Spleen (tissue), 11 donors: ENCODE results near the gene AKT3. TPM values are rescaled to one million over a fixed set of nuclear protein-coding genes. Genes with fewer than 3 reads are reported as not detected.

Experiments
- DNase-seq: peaks from one replicate; pipeline ENCODE4 v3.0.0-alpha.2; 2020
- H3K27ac ChIP-seq, 8 donors: fragments of 200-600 bp; sonication (generic) in 7 of 8; 1 replicate in 4 of 8; 2 replicates in 4 of 8; pipeline versions ENCODE4 v1.5.0 to v1.8.0; 2016 to 2021; ENCODE audit warnings: inconsistent platforms in 4 of 8, mild to moderate bottlenecking in 4 of 8, moderate library complexity in 1 of 8
- H3K27me3 ChIP-seq, 7 donors: fragments of 200-600 bp; sonication (generic) in 6 of 7; replicated peaks in 1 of 7; 1 replicate in 4 of 7; 2 replicates in 3 of 7; pipeline versions ENCODE4 v1.5.0 to v1.8.0; 2016 to 2021; ENCODE audit warnings: inconsistent platforms in 3 of 7, mild to moderate bottlenecking in 1 of 7
- H3K36me3 ChIP-seq, 6 donors: fragments of 200-600 bp; sonication (generic) in 5 of 6; 1 replicate in 4 of 6; 2 replicates in 2 of 6; pipeline versions ENCODE4 v1.5.0 to v1.8.0; 2016 to 2021; ENCODE audit warnings: inconsistent platforms in 2 of 6
- H3K4me1 ChIP-seq, 6 donors: fragments of 200-600 bp; sonication (generic) in 5 of 6; 1 replicate in 3 of 6; 2 replicates in 3 of 6; pipeline versions ENCODE4 v1.5.0 to v1.8.0; 2016 to 2021; ENCODE audit warnings: inconsistent platforms in 3 of 6
- H3K4me3 ChIP-seq, 8 donors: fragments of 200-600 bp; sonication (generic) in 7 of 8; 1 replicate in 4 of 8; 2 replicates in 4 of 8; pipeline versions ENCODE4 v1.5.0 to v1.8.0; 2016 to 2021; ENCODE audit warnings: inconsistent platforms in 4 of 8, mild to moderate bottlenecking in 4 of 8, moderate library complexity in 2 of 8
- H3K9me3 ChIP-seq, 8 donors: fragments of 200-600 bp; sonication (generic) in 7 of 8; 1 replicate in 4 of 8; 2 replicates in 4 of 8; pipeline versions ENCODE4 v1.5.0 to v1.8.0; 2016 to 2021; ENCODE audit warnings: inconsistent platforms in 4 of 8
- CTCF ChIP-seq, 11 experiments: fragments of 200-600 bp in 7 of 11; fragments of 450-650 bp in 4 of 11; sonication (generic) in 4 of 11; IDR thresholded peaks in 8 of 11; conservative IDR thresholded peaks in 3 of 11; 1 replicate in 7 of 11; 2 replicates in 4 of 11; pipeline versions ENCODE4 v1.4.0 to v1.8.0; 2016 to 2021; ENCODE audit warnings: antibody characterized with exemption in 11 of 11, inconsistent platforms in 4 of 11, mild to moderate bottlenecking in 1 of 11
- POLR2A ChIP-seq, 3 donors: fragments of 450-650 bp; IDR thresholded peaks; one replicate each; pipeline ENCODE4 v1.5.1; 2017; ENCODE audit warnings: antibody characterized with exemption in 3 of 3, mild to moderate bottlenecking in 1 of 3
- POLR2AphosphoS5 ChIP-seq, 3 donors: sonication (generic); formaldehyde crosslinking; IDR thresholded peaks; one replicate each; pipeline ENCODE4 v1.5.1; 2017; ENCODE audit warnings: antibody characterized with exemption in 3 of 3
- WGBS, 5 donors: extraction: QIAGEN DNeasy Blood & Tissue Kit in 3 of 5; methylation state at CpG; one replicate each; pipeline versions ENCODE4 v1.1.5 to v1.1.7; 2013 to 2018; 5-methylcytosine and 5-hydroxymethylcytosine counted together
- intact Hi-C: fragments of 100-400 bp; cut with DNase I; formaldehyde crosslinking; loops from one replicate; pipeline ENCODE4 v1.15.0; 2023; ENCODE audit warnings: low total_unique reads
- polyA plus RNA-seq, 3 donors: library from polyadenylated mRNA; stranded (reverse); fragments of 200-250 nt; gene quantifications; one replicate each; pipeline ENCODE4 v1.2.1, GENCODE V29; 2013
- total RNA-seq, 7 donors: library from RNA; depleted of rRNA in 3 of 7; stranded (reverse); fragments of >200 nt in 3 of 7; fragmentation: NEBNext Ultra II Directional in 4 of 7; extraction: Animal tissue kit (Norgen Biotek cat#: 25700) in 4 of 7; gene quantifications; one replicate each; pipeline versions ENCODE4 v1.1.0 to v1.2.1, GENCODE V29; 2016 to 2021
- donor health status: healthy with polysubstance abuse.
- donor health status: DM: no; HTN: no; CAD: no; lungs with moderate emphysema.
- donor health status: DM: no; HTN: no; CAD: no.
- donor health status: Bipolar disorder and iron deficiency.
- donor health status: healthy.
- donor health status: DM: no; HTN: no; CAD: no.
- donor health status: DM: yes; HTN: yes; CAD: no.

AKT3 gene
- total and polyA plus RNA-seq, 10 donors, result 4.3 to 91.3 (median 46.4) TPM

GRCh38 chr1:243791586-243792267 is 58.3 kb downstream of the AKT3 start:
- Histone ChIP-seq H3K27ac (peak overlapping the region in 6 of 8 donors; percentile 9 to 65 (median 61)), H3K36me3 (no peaks in the 10 kb centered on the region), H3K4me1 (peaks cover 11 to 65% (median 28%) of the 10 kb centered on the region in 6 donors), H3K4me3 (no peak overlapping the region), H3K27me3 (no peaks in the 10 kb centered on the region), H3K9me3 (no peaks in the 10 kb centered on the region)
- DNase-seq, result no peak
- 55 to 66% (median 62%) methylated on average over 4 of the region's 4 CpGs for WGBS, 5 donors
- TF ChIP-seq POLR2AphosphoS5 (IDR thresholded peaks at IDR 0.05) (no peak), CTCF (IDR thresholded peaks at IDR 0.05 in 8 of 11, conservative IDR thresholded peaks at IDR 0.05 in 3 of 11) (no peak), POLR2A (IDR thresholded peaks at IDR 0.05) (no peak)
- intact Hi-C loops, result no loop called here

GRCh38 chr1:243790404-243790803 is 59.6 kb downstream of the AKT3 start:
- H3K36me3 ChIP-seq, result no peaks in the 10 kb centered on the region
- no peak for DNase-seq
- H3K4me3 ChIP-seq, result no peak overlapping the region
- TF ChIP-seq CTCF (IDR thresholded peaks at IDR 0.05 in 8 of 11, conservative IDR thresholded peaks at IDR 0.05 in 3 of 11) (no peak), POLR2AphosphoS5 (IDR thresholded peaks at IDR 0.05) (no peak), POLR2A (IDR thresholded peaks at IDR 0.05) (no peak)
- 71 to 81% (median 78%) methylated on average over 3 of the region's 3 CpGs for WGBS, 5 donors
- H3K27me3 ChIP-seq, result no peaks in the 10 kb centered on the region
- intact Hi-C loops, result no loop called here
- no peaks in the 10 kb centered on the region for H3K9me3 ChIP-seq
- H3K27ac ChIP-seq, result peak overlapping the region in 3 of 8 donors; percentile 59 to 64 (median 63)
- peaks cover 11 to 71% (median 32%) of the 10 kb centered on the region in 6 donors for H3K4me1 ChIP-seq

- 75 to 90% (median 87%) methylated on average over 3 of the region's 3 CpGs for WGBS, 5 donors
- TF ChIP-seq POLR2AphosphoS5 (IDR thresholded peaks at IDR 0.05) (no peak), CTCF (IDR thresholded peaks at IDR 0.05 in 8 of 11, conservative IDR thresholded peaks at IDR 0.05 in 3 of 11) (no peak), POLR2A (IDR thresholded peaks at IDR 0.05) (no peak)
- Histone ChIP-seq H3K9me3 (no peaks in the 10 kb centered on the region), H3K4me3 (no peak overlapping the region), H3K36me3 (no peaks in the 10 kb centered on the region), H3K27me3 (no peaks in the 10 kb centered on the region), H3K4me1 (peaks cover 4 to 41% (median 20%) of the 10 kb centered on the region in 6 donors), H3K27ac (peak overlapping the region in 1 of 8 donors; percentile 4)
- no peak for DNase-seq
- intact Hi-C loops, result no loop called here
Measured at GRCh38 chr1:243786531-243786930, 63.5 kb downstream of the AKT3 start.

- Histone ChIP-seq H3K9me3 (no peaks in the 10 kb centered on the region), H3K27me3 (no peaks in the 10 kb centered on the region), H3K36me3 (no peaks in the 10 kb centered on the region), H3K4me3 (no peak overlapping the region), H3K27ac (no peak overlapping the region), H3K4me1 (peaks cover 0 to 26% (median 9%) of the 10 kb centered on the region in 6 donors)
- intact Hi-C loops, result no loop called here
- no peak for TF ChIP-seq POLR2A (IDR thresholded peaks at IDR 0.05)
- no peak for TF ChIP-seq POLR2AphosphoS5 (IDR thresholded peaks at IDR 0.05)
- TF ChIP-seq CTCF (IDR thresholded peaks at IDR 0.05 in 8 of 11, conservative IDR thresholded peaks at IDR 0.05 in 3 of 11), result no peak
- WGBS, 5 donors, result 90 to 97% (median 95%) methylated on average over 8 of the region's 8 CpGs
- no peak for DNase-seq
Measured at GRCh38 chr1:243784506-243784905, 65.5 kb downstream of the AKT3 start.
